Endometrium (tissue), 2 donors: ENCODE data around the gene ASXL1.

Experiments used
- FAIRE-seq: peaks from 2 replicates; lab custom pipeline; 2012; peaks lifted over from hg19 to GRCh38; lab: Jason Lieb, UNC
- donor health status: control.
- donor health status: control.

The ASXL1 gene

GRCh38 chr20:32466739-32467505 is 108.8 kb downstream of the ASXL1 start:
- no peak for FAIRE-seq

- no peak for FAIRE-seq
Observed at GRCh38 chr20:32467506-32468312, 109.6 kb downstream of the ASXL1 start.

GRCh38 chr20:32468313-32468640 is 110.1 kb downstream of the ASXL1 start:
- no peak for FAIRE-seq

- no peak for FAIRE-seq
Observed at GRCh38 chr20:32468860-32469259, 110.7 kb downstream of the ASXL1 start.

GRCh38 chr20:32470025-32470861 is 112.1 kb downstream of the ASXL1 start:
- FAIRE-seq, result no peak

- FAIRE-seq, result no peak
Observed at GRCh38 chr20:32470940-32471339, 112.8 kb downstream of the ASXL1 start.

GRCh38 chr20:32472581-32473207 is 114.6 kb downstream of the ASXL1 start:
- FAIRE-seq, result no peak

- no peak for FAIRE-seq
Observed at GRCh38 chr20:32473231-32474008, 115.3 kb downstream of the ASXL1 start.

GRCh38 chr20:32474009-32474716 is 116.0 kb downstream of the ASXL1 start:
- FAIRE-seq, result no peak

GRCh38 chr20:32474717-32474966 is 116.5 kb downstream of the ASXL1 start:
- FAIRE-seq, result no peak

GRCh38 chr20:32474967-32475811 is 117.1 kb downstream of the ASXL1 start:
- FAIRE-seq, result peak; percentile 88

- FAIRE-seq, result no peak
Observed at GRCh38 chr20:32476684-32477593, 118.8 kb downstream of the ASXL1 start.

- no peak for FAIRE-seq
Observed at GRCh38 chr20:32477594-32478512, 119.7 kb downstream of the ASXL1 start.

- no peak for FAIRE-seq
Observed at GRCh38 chr20:32478576-32478975, 120.4 kb downstream of the ASXL1 start.

- no peak for FAIRE-seq
Observed at GRCh38 chr20:32479012-32479411, 120.9 kb downstream of the ASXL1 start.

- FAIRE-seq, result no peak
Observed at GRCh38 chr20:32479697-32480171, 121.6 kb downstream of the ASXL1 start.

GRCh38 chr20:32480371-32481241 is 122.5 kb downstream of the ASXL1 start:
- no peak for FAIRE-seq
